Mucosa of descending colon (tissue), 3 donors: Measurements from ENCODE around the gene IQCC. TPM values are rescaled to one million over a fixed set of nuclear protein-coding genes. Genes with fewer than 3 reads are reported as not detected.

Experiments used
- ATAC-seq: fragments of 200-7000 bp; cut with Tn5 transposase; one replicate; pipeline ENCODE4 v1.9.1; 2020; ENCODE audit warnings: mild to moderate bottlenecking, moderate library complexity
- DNase-seq, 3 donors: peaks; one replicate each; pipeline ENCODE4 v3.0.0-alpha.2; 2020
- H3K36me3 ChIP-seq: fragments of 200-600 bp; one replicate; pipeline ENCODE4 v1.8.0; 2021; ENCODE audit warnings: low read depth, mild to moderate bottlenecking
- H3K4me1 ChIP-seq: fragments of 200-600 bp; one replicate; pipeline ENCODE4 v1.8.0; 2021; ENCODE audit warnings: low read depth, mild to moderate bottlenecking
- H3K4me3 ChIP-seq: fragments of 200-600 bp; one replicate; pipeline ENCODE4 v1.8.0; 2021; ENCODE audit warnings: mild to moderate bottlenecking
- H3K9me3 ChIP-seq: fragments of 200-600 bp; one replicate; pipeline ENCODE4 v1.8.0; 2021; ENCODE audit warnings: mild to moderate bottlenecking
- CTCF ChIP-seq: fragments of 200-600 bp; IDR thresholded peaks from one replicate; pipeline ENCODE4 v1.8.0; 2022; ENCODE audit warnings: antibody characterized with exemption, mild to moderate bottlenecking
- intact Hi-C, 2 donors: fragments of 100-400 bp; cut with DNase I in 1 of 2; cut with micrococcal nuclease in 1 of 2; formaldehyde crosslinking; loops; one replicate each; pipeline versions ENCODE4 v1.11.0 to v1.11.1; 2022; cut with DNase I, micrococcal nuclease
- total RNA-seq, 3 donors: library from RNA; stranded (reverse); fragmentation: NEBNext Ultra II Directional in 2 of 3; extraction: Animal tissue kit (Norgen Biotek cat#: 25700) in 2 of 3; gene quantifications; one replicate each; pipeline versions ENCODE4 v1.2.1 to v1.2.4, GENCODE V29; 2021 to 2023
- donor health status: DM: no; HTN: no; CAD: no; lungs with moderate emphysema.
- donor health status: DM: no; HTN: no; CAD: no.
- donor health status: DM: no; HTN: yes; CAD: no.

IQCC gene
- total RNA-seq, 3 donors from 2014 or later = 1.1 to 2.2 (median 1.9) TPM

- no peaks in the 10 kb centered on the region for H3K9me3 ChIP-seq
- DNase-seq (no peak), ATAC-seq (no peak)
- peaks cover 26% of the 10 kb centered on the region for H3K4me1 ChIP-seq
- intact Hi-C loops = no loop called here
- H3K4me3 ChIP-seq = no peak overlapping the region
- H3K36me3 ChIP-seq = no peaks in the 10 kb centered on the region
- TF ChIP-seq CTCF = no peak
Measured at GRCh38 chr1:32178380-32179192, 26.9 kb upstream of the IQCC start.

- intact Hi-C loops = no loop called here
- no peak for DNase-seq
- peak; percentile 24 for ATAC-seq
- H3K36me3 ChIP-seq = no peaks in the 10 kb centered on the region
- no peaks in the 10 kb centered on the region for H3K9me3 ChIP-seq
- no peak for TF ChIP-seq CTCF
- no peak overlapping the region for H3K4me3 ChIP-seq
- peaks cover 26% of the 10 kb centered on the region for H3K4me1 ChIP-seq
Measured at GRCh38 chr1:32179193-32179442, 26.4 kb upstream of the IQCC start.

GRCh38 chr1:32179443-32180185 is 25.9 kb upstream of the IQCC start, which contains the start of gene TXLNA:
Gene TXLNA (plus strand): TSS chr1:32179675. CDS start chr1:32180346, 671 bp downstream.
- peak; percentile 95 to 97 (median 97) for DNase-seq
- Histone ChIP-seq H3K4me1 (peaks cover 26% of the 10 kb centered on the region), H3K9me3 (no peaks in the 10 kb centered on the region), H3K4me3 (peak within 1 kb of the TSS; percentile 48), H3K36me3 (no peaks in the 10 kb centered on the region)
- ATAC-seq = peak; percentile 96
- intact Hi-C loops = no loop called here
- no peak for TF ChIP-seq CTCF

- DNase-seq = peak; percentile 43 to 79 (median 68)
- Histone ChIP-seq H3K36me3 (no peaks in the 10 kb centered on the region), H3K4me3 (peak overlapping the region; percentile 48), H3K9me3 (no peaks in the 10 kb centered on the region), H3K4me1 (peaks cover 26% of the 10 kb centered on the region)
- intact Hi-C loops = no loop called here
- TF ChIP-seq CTCF = no peak
- peak; percentile 59 for ATAC-seq
Measured at GRCh38 chr1:32180186-32181060, 25.0 kb upstream of the IQCC start.

GRCh38 chr1:32181065-32181464 is 24.4 kb upstream of the IQCC start:
- H3K36me3 ChIP-seq = no peaks in the 10 kb centered on the region
- ATAC-seq = no peak
- intact Hi-C loops = no loop called here
- no peaks in the 10 kb centered on the region for H3K9me3 ChIP-seq
- no peak overlapping the region for H3K4me3 ChIP-seq
- H3K4me1 ChIP-seq = peaks cover 26% of the 10 kb centered on the region
- TF ChIP-seq CTCF = no peak
- no peak for DNase-seq
